Measurements from ENCODE around the gene GABRR2. TPM values are rescaled to one million over a fixed set of nuclear protein-coding genes. Genes with fewer than 3 reads are reported as not detected.
A peak's percentile ranks its signal among the peaks of the same experiment; 100 is the strongest.
"Not testable (repeated sequence)": the region's sequence is repeated elsewhere in the genome, so short reads cannot be mapped to it uniquely, and the experiment has no call there.

The GABRR2 gene
- total RNA-seq, 2 donors from 2014 or later, result 1.0 to 1.9 TPM

DNA sequence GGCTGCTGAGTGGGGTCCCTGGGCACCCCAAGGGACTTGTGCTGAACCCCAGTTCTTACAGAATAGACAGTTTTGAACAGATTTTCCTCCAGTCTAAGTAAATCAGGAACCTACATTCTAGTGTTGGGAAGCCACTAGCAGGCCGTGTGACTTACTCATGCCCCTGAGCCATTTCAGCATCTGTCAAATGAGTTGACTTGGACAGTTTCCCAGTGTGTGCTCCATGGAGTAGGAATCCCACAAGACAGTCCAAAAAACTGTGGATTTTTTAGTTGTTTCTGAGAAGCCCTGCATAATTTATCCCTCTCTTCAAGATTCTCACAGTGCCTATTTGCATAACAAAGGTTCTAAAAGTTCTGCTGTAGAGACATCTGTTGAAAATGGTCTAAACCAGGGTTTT, 2.1 kb downstream of the GABRR2 start:
- Mint-ChIP-seq H3K4me1 (ENCODE audit: low read depth in 2 of 2) (peaks cover 0 to 5% of the 10 kb centered on the region in 2 donors), H3K36me3 (peaks cover 2% of the 10 kb centered on the region), H3K27ac (no peak overlapping the region), H3K9me3 (no peaks in the 10 kb centered on the region), H3K4me3 (no peak overlapping the region), H3K27me3 (peaks cover 0 to 8% of the 10 kb centered on the region in 2 donors)
- no peak for ATAC-seq
- no peak for DNase-seq (ENCODE audit: low spot score)

DNA sequence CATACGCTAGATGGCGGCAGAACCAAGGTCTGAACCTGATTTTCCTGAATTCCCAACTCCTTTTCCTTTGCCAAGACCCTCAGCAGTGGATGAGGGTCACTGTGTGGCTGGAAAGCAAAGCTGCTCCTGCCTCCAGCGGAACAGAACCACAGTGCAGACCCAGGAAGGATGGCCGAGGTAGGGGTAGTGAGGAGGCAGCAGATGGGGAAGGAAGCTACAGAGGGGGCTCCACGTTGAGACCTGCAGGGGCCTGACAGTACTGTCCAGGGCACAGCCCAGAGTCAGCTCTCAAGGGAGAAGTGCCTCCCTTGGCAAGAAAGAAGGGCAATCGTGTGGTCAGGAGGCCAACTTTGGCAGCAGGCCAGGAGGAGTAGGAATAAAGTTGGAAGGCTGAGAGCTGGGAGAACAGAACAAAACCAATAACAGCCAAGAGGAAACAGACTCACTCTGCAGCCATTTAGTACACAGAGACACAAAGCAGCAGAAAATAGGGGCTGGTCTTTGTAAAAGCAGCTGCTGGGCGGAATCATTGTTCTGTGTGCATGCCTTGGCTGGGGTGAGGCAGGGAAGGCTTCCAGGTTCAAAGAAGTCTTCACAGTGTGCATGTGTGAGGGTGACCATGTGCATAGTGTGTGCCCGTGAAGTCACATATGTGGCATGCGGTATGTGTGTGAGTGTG, 3.1 kb downstream of the GABRR2 start:
- no peaks in the 10 kb centered on the region for H3K9me3 Mint-ChIP-seq
- peaks cover 0 to 3% of the 10 kb centered on the region in 2 donors for H3K4me1 Mint-ChIP-seq (ENCODE audit: low read depth in 2 of 2)
- ATAC-seq, result peak in 1 of 2 donors; percentile 44
- peak overlapping the region in 1 of 2 donors; percentile 7 for H3K27ac Mint-ChIP-seq
- no peak for DNase-seq (ENCODE audit: low spot score)
- no peaks in the 10 kb centered on the region for H3K36me3 Mint-ChIP-seq
- peaks cover 0 to 8% of the 10 kb centered on the region in 2 donors for H3K27me3 Mint-ChIP-seq
- no peak overlapping the region for H3K4me3 Mint-ChIP-seq

DNA sequence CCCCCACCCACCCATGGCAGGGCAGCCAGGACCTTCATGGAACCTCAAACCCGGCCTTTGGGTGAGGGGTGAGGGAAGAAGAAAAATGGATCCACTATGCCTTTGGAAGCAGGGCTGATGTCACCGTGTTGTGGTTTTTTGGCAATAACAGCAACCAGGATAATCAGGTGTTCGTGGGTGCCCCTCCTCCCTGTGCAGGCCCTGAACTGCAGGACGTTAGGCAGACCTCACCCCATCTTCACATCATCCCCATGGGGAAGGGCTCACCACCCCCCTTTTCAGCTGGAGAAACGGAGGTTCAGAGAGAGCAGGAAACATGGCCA, 3.6 kb downstream of the GABRR2 start:
- H3K4me1 Mint-ChIP-seq (ENCODE audit: low read depth in 2 of 2), result peaks cover 0 to 3% of the 10 kb centered on the region in 2 donors
- no peak overlapping the region for H3K4me3 Mint-ChIP-seq
- ATAC-seq, result no peak
- peaks cover 0 to 8% of the 10 kb centered on the region in 2 donors for H3K27me3 Mint-ChIP-seq
- H3K9me3 Mint-ChIP-seq, result no peaks in the 10 kb centered on the region
- H3K36me3 Mint-ChIP-seq, result no peaks in the 10 kb centered on the region
- DNase-seq (ENCODE audit: low spot score), result no peak
- H3K27ac Mint-ChIP-seq, result no peak overlapping the region

DNA sequence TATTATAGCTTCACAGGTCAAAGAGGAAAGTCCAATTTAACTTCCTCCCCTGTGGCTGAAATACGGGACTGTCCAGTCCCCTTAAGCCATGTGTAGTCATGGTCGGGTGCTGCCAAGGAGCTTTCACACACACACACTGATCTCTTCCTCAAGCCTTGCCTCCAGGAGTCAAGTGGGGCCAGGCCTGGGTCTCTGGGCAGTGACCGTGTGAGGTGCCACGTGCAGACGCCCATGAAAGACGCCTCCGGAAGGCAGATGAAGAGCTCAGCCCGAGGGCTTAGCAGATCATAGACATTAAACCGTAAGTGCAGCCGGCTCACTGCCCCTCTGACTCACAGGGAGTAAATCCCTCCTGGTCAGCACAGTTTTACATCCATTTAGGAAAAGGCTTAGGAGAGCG, 4.2 kb downstream of the GABRR2 start:
- DNase-seq (ENCODE audit: low spot score) (no peak), ATAC-seq (no peak)
- H3K36me3 Mint-ChIP-seq, result no peaks in the 10 kb centered on the region
- H3K27me3 Mint-ChIP-seq, result peaks cover 0 to 8% of the 10 kb centered on the region in 2 donors
- H3K4me3 Mint-ChIP-seq, result no peak overlapping the region
- H3K27ac Mint-ChIP-seq, result no peak overlapping the region
- peaks cover 0 to under 1% of the 10 kb centered on the region in 2 donors for H3K4me1 Mint-ChIP-seq (ENCODE audit: low read depth in 2 of 2)
- no peaks in the 10 kb centered on the region for H3K9me3 Mint-ChIP-seq

DNA sequence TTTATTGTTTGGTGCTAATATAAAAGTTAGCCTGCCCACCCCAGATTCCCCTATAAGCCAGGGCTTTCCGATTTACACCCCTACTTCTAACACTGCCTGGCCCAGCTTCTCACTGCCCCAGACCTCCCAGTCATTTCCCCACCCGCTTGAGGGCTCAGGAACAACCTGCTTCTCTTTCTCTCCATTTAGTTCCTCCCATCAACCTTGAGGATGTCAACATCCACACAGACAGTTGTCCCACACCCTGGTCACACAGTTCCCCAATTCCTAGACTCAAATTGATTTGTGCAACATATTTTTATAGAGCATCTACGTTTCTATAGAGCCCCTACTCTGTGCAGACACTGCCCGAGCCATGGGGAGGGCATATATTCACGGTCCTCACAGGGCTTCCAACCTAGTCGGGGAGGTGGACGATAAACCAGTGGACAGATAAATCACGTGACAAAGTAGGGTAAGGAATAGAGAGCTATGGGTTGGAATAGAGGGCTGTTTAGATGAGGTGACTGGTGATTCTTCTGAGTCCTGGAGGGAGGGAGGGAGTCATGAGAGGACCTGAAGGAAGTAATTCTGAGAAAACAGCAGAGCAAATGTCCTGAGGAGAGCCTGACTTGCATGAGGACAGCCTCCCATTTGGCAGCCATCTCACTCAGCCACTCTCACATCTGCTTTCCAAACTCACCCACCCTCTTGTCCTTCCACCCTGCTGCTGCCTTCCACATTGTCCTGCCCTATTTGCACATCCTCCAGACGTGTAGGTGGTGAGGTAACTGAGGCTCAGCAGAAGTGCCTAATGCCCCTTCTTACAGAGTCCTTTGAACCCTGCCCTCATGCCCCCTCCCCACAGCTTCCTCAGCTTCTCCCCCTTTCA, 6.3 kb downstream of the GABRR2 start:
- Mint-ChIP-seq H3K4me1 (ENCODE audit: low read depth in 2 of 2) (no peaks in the 10 kb centered on the region), H3K9me3 (no peaks in the 10 kb centered on the region), H3K4me3 (no peak overlapping the region), H3K27me3 (peaks cover 0 to 8% of the 10 kb centered on the region in 2 donors), H3K27ac (no peak overlapping the region), H3K36me3 (no peaks in the 10 kb centered on the region)
- ATAC-seq (no peak), DNase-seq (ENCODE audit: low spot score) (no peak)

DNA sequence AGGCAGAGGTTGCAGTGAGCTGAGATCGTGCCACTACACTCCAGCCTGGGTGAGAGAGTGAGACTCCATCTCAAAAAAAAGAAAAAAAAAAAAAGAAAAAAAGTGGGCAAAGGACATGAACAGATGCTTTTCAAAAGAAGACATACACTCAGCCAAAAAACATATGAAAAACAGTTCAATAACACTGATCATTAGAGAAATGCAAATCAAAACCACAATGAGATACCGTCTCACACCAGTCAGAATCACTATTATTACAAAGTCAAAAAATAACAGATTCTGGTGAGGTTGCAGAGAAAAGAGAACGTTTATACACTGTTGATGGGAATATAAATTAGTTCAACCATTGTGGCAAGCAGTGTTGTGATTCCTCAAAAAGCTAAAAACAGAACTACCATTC, 10.6 kb downstream of the GABRR2 start:
- not testable (repeated sequence) for ATAC-seq; H3K27me3 Mint-ChIP-seq; DNase-seq (ENCODE audit: low spot score); H3K9me3 Mint-ChIP-seq; H3K4me1 Mint-ChIP-seq (ENCODE audit: low read depth in 2 of 2); H3K36me3 Mint-ChIP-seq; H3K4me3 Mint-ChIP-seq; H3K27ac Mint-ChIP-seq

DNA sequence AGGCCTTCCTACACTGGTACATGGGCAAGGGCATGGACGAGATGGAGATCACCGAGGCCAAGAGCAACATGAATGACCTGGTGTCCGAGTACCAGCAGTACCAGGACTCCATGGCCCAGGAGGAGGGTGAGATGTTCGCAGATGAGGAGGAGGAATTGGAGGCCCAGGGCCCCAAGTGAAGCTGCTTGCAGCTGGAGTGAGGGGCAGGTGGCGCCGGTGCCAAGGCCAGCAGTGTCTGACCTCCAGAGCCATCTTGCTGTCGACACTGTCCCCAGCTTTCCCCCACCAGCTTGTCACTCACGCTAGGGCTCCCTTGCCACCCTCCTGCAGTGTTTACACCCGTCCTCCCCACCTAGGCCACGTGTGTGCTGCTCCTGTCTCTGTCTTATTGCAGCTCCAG, 12.2 kb downstream of the GABRR2 start:
- Mint-ChIP-seq H3K9me3 (no peaks in the 10 kb centered on the region), H3K27me3 (no peaks in the 10 kb centered on the region), H3K4me3 (no peak overlapping the region), H3K4me1 (ENCODE audit: low read depth in 2 of 2) (peaks cover 0 to 12% of the 10 kb centered on the region in 2 donors), H3K27ac (no peak overlapping the region), H3K36me3 (no peaks in the 10 kb centered on the region)
- ATAC-seq (no peak), DNase-seq (ENCODE audit: low spot score) (no peak)

DNA sequence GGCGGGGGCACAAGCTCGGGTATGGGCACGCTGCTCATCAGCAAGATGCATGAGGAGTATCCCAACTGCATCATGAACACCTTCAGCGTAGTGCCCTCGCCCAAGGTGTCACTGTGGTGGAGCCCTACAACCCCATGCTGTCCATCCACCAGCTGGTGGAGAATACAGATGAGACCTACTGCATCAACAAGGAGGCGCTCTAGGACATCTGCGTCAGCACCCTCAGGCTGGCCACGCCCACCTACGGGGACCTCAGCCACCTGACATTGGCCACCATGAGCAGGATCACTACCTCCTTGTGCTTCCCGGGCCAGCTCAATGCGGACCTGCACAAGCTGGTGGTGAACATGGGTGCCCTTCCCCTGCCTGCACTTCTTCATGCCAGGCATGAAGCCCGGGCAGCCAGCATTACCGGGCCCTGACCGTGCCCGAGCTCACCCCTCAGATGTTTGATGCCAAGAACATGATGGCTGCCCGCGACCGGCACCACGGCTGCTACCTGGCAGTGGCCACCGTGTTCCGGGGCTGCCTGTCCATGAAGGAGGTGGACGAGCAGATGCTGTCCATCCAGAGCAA, 12.8 kb downstream of the GABRR2 start:
- no peak for ATAC-seq
- Mint-ChIP-seq H3K9me3 (no peaks in the 10 kb centered on the region), H3K36me3 (no peaks in the 10 kb centered on the region), H3K4me3 (no peak overlapping the region), H3K27ac (no peak overlapping the region), H3K4me1 (ENCODE audit: low read depth in 2 of 2) (peaks cover 0 to 15% of the 10 kb centered on the region in 2 donors), H3K27me3 (no peaks in the 10 kb centered on the region)
- DNase-seq (ENCODE audit: low spot score), result no peak

DNA sequence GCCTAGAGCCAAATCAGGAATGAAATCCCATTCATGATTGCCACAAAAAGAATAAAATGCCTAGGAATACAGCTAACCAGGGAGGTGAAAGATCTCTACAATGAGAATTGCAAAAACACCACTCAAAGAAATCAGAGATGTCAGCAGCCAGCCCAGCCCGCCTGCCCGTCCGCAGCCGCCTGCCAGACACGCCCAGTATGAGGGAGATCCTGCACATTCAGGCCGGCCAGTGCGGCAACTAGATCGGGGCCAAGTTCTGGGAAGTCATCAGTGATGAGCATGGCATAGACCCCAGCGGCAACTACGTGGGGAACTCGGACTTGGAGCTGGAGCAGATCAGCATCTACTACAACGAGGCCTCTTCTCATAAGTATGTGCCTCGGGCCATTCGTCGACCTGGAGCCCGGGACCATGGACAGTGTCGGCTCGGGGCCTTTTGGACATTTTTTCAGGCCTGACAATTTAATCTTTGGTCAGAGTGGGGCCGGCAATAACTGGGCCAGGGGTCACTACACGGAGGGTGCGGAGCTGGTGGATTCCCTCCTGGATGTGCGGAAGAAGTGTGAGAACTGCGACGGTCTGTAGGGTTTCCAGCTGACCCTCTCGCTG, 13.4 kb downstream of the GABRR2 start:
- Mint-ChIP-seq H3K27me3 (no peaks in the 10 kb centered on the region), H3K9me3 (no peaks in the 10 kb centered on the region), H3K4me1 (ENCODE audit: low read depth in 2 of 2) (peaks cover 0 to 15% of the 10 kb centered on the region in 2 donors), H3K27ac (no peak overlapping the region), H3K4me3 (no peak overlapping the region), H3K36me3 (no peaks in the 10 kb centered on the region)
- DNase-seq (ENCODE audit: low spot score) (no peak), ATAC-seq (peak in 1 of 2 donors; percentile 28)

DNA sequence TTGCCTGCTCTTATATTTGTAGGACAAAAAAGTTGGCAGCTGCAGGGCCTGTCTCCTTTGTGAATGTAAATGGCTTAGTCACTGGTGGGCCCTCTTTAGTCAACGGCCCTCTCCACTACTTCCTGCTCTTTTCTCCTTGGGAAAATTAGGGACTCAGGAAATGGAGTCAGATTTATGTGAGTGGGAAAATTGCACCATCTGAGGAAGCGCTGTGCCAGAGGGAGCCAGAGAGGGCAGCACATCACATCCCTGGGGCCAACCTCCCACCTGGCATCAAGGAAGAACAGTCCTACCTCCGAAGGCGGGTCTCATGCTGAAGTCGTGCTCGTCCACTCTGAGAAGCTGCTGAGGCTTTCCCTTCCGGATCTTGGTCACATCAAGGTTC, 15.6 kb downstream of the GABRR2 start:
- no peaks in the 10 kb centered on the region for H3K36me3 Mint-ChIP-seq
- H3K4me1 Mint-ChIP-seq (ENCODE audit: low read depth in 2 of 2), result peaks cover 0 to 15% of the 10 kb centered on the region in 2 donors
- H3K4me3 Mint-ChIP-seq, result no peak overlapping the region
- H3K27ac Mint-ChIP-seq, result no peak overlapping the region
- ATAC-seq (no peak), DNase-seq (ENCODE audit: low spot score) (no peak)
- H3K9me3 Mint-ChIP-seq, result no peaks in the 10 kb centered on the region
- H3K27me3 Mint-ChIP-seq, result no peaks in the 10 kb centered on the region

DNA sequence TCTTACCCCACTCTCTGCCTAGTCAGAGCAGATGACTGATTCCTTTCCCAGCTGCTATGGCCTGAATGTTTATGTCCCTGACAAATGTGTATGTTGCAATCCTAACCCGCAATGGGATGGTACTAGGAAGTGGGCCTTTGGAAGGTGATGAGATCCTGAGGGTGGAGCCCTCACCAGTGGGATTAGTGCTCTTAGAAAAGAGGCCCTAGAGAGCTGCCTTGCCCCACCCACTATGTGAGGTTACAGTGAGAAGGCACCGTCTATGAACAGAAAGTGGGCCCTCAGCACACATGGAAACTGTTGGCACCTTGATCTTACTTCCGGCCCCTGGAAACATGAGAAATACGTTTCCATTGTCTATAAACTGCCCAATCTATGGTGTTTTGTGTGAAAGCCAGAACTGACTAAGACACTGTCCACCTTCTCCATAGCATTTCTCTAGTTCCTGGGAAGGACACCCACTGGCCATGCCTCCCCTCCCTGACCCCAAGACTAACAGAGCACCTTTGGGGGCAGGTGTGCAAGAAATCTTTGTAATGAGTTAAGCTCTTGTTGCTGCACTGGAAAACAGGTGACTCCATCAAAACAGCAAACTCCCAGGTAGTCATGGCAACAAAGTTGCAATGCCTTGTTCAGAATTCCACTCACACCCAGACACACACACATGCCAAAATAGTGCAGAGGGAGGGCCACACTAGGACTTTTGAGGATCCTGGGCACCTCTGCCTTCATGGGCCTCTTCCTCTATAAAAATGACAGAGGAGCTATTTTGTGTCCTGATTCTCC, 16.2 kb downstream of the GABRR2 start:
- Mint-ChIP-seq H3K27me3 (no peaks in the 10 kb centered on the region), H3K4me3 (no peak overlapping the region)

DNA sequence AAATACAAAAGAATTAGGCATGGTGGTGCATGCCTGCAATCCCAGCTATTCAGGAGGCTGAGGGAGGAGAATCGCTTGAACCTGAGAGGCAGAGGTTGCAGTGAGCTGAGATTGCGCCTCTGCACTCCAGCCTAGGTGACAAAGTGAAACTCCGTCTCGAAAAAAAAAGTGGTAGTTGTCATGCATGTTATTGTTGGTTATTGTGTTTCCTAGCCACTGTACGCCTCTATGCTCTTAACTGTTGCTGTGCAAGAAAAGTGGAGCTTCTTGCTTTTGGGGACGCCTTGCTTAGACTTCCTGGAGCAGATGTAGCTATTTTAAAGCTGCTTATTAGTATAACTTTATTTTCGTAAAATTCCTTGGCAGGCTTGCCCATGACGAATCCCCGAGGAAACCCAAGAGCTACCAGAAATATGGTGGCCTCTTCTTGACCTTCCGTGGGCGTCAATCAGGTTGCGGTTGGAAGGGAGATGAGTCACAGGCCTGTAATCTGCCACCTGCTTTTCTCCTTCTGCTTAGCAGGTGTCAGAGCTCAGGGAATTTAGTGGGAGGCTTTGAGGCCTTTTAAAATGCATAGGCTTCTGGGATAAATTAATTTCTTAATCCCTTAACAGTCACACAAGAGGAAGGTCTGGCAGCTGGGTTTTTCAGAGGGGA, 17.3 kb downstream of the GABRR2 start:
- Mint-ChIP-seq H3K4me1 (ENCODE audit: low read depth in 2 of 2) (peaks cover 0 to 15% of the 10 kb centered on the region in 2 donors), H3K27ac (no peak overlapping the region), H3K36me3 (no peaks in the 10 kb centered on the region), H3K9me3 (no peaks in the 10 kb centered on the region), H3K27me3 (no peaks in the 10 kb centered on the region), H3K4me3 (no peak overlapping the region)
- DNase-seq (ENCODE audit: low spot score) (no peak), ATAC-seq (peak; percentile 59 to 66)

More for the DNA sequence above, 16.2 kb downstream of the GABRR2 start:
- H3K36me3 Mint-ChIP-seq, result no peaks in the 10 kb centered on the region
- no peaks in the 10 kb centered on the region for H3K9me3 Mint-ChIP-seq
- DNase-seq (ENCODE audit: low spot score) (no peak), ATAC-seq (peak in 1 of 2 donors; percentile 25)
- H3K27ac Mint-ChIP-seq, result no peak overlapping the region
- peaks cover 0 to 15% of the 10 kb centered on the region in 2 donors for H3K4me1 Mint-ChIP-seq (ENCODE audit: low read depth in 2 of 2)

DNA sequence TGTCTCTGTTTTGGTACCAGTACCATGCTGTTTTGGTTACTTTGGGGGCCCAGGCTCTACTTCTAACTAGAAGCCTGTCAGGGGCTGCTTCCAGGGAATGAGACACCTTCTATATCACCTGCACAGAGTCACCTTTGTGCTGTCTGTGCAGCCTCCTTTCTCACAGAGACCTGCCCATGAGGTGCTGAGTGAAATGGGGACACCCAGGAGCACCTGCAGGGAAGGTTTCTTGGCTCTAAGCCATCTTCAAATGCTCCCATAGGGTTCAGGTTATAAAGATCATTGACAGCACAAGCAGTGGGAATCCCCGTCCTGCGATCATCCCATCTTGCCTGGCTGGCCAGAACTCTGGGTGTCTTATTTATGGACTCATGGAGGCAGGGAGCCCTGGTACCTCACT, 19.1 kb downstream of the GABRR2 start:
- no peak overlapping the region for H3K4me3 Mint-ChIP-seq
- no peaks in the 10 kb centered on the region for H3K27me3 Mint-ChIP-seq
- ATAC-seq (no peak), DNase-seq (ENCODE audit: low spot score) (no peak)
- no peaks in the 10 kb centered on the region for H3K36me3 Mint-ChIP-seq
- peaks cover 0 to 15% of the 10 kb centered on the region in 2 donors for H3K4me1 Mint-ChIP-seq (ENCODE audit: low read depth in 2 of 2)
- no peaks in the 10 kb centered on the region for H3K9me3 Mint-ChIP-seq
- H3K27ac Mint-ChIP-seq, result no peak overlapping the region

Data from natural killer cell treated with Interleukin-12 subunit alpha and Interleukin-12 subunit beta and Interleukin-15 and Interleukin-18, amount 100 ng/mL, for 72 hours (primary cell).